HG03520 (cell line): Measurements from ENCODE around the gene APIP.

Experiments
- ATAC-seq: cut with Tn5 transposase; IDR thresholded peaks from one replicate; pipeline ENCODE4 v1.9.1; 2021; ENCODE audit warnings: mild to moderate bottlenecking, moderate library complexity; ENCODE audit not compliant: unreplicated experiment

The APIP gene

DNA sequence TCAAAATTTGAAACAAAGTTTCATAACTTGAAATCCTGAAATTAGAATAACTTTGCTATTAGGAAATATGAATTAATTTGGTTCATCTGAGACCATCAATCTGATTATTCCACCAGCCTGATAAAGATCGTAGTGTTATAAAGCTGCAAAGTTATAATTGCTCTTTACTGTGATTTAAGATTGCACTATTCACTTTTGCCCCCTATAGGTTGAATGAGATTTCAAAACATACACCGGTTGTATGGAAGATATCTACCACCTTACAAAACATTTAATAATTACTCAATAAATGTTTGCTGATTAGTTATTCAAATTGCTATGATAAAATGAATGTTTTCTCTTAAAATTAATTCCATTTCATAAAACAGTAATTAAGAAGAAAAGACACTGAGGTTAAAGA is 26.1 kb downstream of the APIP start:
- ATAC-seq, result no peak

DNA sequence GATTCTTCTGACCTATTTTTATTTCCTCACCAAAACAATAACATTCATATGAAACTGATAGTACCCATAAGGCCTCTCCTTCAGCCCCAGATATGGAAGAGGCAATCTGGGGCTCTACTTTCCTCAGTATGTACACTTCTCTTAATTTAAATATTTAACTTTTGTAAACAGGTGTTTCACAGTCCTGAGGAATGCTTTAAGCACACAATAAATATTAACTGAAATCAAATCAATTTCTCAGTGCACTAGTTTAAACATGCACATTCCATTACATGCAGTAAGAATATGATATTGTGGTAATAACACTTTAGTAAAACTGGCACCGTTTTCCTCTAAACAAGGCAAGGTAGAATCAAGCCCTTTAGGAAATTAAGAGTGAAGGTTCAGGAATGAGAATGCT is 28.9 kb downstream of the APIP start:
- ATAC-seq, result no peak

DNA sequence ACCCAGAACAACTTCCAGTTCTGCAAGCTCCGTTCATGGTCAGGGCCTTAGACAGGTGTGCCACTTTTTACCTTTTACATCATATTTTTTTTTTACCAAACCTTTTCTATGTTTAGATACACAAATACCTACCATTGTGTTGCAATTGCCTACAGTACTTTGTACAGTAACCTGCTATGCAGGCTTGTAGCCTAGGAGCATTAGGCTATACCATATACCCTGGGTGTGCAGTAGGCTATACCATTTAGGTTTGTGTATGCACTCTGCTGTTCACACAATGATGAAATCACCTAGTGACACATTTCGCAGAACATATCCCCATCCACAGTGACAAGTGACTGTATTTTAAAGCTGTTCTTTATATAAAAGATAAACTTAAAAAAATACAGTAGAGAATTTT is 29.6 kb downstream of the APIP start:
- ATAC-seq, result no peak

DNA sequence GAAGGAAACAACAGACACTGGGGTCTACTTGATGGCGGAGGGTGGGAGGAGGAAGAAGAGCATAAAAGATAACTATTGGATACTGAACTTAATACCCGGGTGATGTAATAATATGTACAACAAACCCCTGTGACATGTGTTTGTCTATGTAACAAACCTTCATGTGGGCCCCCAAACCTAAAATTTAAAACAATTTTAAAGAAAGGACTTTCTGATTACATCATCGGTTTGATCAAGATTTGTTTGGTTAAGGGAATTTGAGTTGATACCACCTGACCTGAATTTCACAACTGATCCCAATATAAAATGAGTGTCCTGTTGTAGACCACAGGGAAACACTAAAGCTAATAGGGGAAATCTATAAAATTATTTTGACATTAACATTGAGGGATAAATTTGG is 34.3 kb downstream of the APIP start:
- no peak for ATAC-seq

DNA sequence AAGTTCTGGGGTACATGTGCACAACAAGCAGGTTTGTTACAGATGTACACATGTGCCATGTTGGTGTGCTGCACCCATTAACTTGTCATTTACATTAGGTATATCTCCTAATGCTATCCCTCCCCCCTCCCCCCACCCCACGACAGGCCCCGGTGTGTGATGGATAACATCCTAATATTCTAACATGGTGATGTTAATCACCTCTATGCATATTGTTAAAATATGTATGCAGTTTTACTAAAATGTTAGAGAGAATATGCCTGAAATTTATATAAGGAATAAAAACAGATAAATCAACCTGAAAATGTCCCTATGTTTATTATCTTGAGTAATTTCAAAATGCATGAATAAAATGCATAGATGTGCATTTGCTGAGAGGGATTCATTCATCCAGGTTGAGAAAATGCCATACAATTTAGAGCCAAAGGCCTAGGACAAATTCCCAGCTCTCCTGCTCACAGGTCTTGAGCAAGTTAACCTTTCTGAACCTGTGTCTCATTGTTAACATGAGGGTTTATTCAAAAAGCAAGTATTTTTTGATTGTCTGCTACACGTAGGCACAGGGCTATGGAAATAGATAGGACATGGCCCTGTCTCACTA is 38.7 kb downstream of the APIP start:
- no peak for ATAC-seq

DNA sequence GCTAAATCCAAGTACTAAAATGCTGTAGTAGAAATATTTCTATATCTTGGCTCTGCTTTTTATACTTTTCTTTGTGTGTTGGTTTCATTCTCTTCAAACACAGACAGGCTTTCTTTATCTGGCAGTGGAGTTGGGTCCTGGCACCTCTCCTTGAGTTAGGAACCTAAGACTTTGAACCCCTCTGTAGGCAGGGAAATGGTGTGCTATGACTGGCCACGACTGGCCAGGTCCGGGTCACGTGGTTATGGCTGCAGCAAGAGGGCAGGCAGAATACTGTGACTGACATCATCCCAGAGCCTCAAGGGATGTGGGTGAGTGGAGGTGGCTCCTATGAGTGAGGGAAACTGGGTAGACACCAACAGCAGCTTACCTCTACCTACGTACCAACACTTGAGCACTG is 42.0 kb downstream of the APIP start:
- no peak for ATAC-seq

DNA sequence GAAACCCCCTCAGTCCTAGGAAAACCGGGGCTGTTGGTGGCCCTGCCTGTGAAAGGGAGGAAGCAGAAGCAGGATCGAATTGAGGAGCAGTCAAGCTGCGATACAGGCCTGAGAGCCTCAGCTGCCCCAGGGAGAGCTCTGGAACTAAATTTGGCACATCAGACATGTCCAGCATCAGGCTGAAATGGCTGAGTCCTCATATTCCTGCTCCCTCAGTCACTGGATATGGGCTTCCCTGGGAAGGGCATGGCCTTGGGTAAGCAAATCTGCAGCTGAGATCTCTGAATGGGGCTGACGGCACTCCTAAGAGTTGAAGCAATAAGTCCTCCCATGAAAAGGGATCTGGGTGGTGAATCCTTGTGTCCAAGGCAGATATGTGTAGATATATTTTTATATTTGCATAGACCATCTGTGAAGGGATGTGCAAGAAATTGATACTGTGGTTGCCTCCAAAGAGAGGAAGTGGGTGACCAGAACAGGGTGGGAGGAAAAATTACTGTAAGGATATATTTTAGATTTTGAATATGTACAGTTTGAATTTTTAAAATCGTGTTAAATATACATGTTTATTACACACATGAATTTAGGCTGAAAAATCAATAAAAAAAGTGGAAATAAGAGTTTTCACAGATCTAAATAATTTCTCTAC is 45.5 kb downstream of the APIP start:
- ATAC-seq, result no peak

DNA sequence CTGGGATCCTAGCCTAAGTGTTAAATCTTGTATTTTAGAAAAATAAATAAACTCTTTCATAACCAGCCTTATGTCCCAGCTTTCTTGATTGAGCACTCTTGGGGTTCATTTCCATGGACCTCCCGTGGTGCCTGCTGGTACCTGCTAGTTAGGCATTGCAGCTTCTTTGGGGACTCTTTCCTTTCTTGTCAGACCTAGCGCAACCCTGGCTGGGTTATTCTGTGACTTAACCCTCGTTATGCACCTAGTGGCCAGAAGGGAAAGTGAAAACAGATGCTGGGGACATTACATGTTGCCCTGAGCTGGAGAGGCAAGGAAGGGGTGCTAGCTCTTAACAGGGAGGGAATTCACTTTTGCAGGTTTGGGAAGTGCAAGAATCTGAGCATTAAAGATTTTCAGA is 46.8 kb downstream of the APIP start:
- no peak for ATAC-seq

DNA sequence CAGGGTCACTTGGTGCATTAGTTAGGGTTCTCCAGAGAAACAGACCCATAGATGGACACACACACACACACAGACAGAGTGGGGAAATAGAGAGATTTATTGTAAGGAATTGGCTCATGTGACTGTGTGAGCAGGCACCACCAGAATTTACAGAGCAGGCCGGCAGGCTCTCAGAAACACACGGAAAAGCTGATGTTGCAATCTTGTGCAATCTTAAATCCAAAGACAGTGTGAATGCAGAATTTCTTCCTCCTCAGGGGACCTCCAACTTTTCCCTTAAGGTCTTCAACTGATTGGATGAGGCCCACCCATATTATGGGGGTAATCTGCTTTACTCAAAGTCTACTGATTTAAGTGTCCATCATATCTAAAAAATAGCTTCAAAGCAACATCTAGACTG is 49.8 kb downstream of the APIP start:
- no peak for ATAC-seq

DNA sequence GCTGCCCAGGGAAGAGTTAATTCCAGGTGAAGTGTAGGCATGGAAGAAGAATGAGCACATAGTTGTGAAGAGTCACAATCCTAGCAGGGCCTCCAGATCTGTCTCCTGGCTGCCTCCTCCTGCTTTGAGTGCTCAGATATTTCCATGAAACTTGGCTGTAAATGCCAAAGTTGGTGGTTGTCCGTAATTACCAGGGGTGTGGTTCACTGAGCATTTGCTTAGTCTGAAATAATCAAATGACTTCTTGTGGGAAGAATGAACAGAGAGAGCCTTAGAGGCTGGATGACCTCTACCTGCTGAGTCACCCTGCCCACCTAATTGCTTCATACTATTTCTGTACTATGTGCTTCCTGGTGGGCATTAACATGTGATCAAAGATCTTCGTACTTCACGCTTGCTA is 50.9 kb downstream of the APIP start:
- ATAC-seq, result no peak

DNA sequence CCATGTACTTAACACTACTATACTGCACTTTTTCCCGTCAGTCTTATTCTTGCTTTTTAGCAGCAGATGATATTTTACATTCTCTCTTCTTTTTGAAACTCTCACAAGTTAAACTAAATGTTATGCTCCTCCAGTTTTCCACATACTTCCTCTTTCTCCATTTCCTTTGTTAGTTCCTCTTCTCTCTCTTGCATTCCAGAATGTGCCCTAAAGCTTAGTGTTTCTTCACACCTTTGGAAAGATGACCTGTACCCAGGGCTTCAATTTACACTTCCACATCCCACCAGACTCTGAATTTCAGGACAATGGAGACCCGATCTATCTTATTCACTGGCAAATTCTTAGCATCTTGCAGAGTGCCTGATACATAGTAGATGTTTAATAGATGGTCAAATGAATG is 51.8 kb downstream of the APIP start:
- no peak for ATAC-seq

DNA sequence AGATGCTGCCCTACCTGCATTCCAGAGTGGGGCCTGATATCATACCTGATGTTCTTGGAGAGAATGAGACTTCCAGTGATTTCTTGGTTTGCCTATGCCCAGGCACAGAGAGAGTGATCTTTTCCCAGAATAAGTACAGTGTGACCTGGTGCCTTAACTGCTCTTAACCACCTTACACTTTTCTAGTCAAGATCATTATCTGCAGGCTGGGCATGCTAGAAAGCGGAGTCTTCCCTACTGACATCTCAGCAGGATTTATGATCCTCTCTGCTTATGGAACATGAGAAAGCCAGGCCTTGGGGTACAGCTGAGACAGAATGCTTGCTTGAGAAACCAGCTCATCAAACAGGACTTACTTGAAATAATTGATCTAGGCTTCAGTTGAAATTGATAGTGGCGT is 53.1 kb downstream of the APIP start:
- no peak for ATAC-seq

DNA sequence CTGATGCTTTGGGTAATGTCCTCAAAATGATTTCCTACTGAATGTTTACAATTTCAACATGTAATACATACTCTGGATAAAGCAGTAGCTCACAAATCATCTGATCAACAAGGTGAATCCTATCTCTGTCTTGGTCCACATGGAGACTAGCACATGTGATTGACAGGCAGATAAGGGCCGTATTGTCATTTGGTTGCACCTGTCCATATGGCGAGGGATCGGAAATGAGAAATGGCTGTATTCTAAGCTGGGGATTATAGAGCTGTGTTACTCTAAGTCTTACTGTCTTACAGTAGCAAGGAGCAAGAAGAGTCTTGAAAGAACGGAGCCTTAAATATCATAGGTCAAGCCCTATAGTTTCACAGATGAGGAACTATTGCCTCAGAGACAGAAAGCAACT is 55.7 kb downstream of the APIP start:
- no peak for ATAC-seq

DNA sequence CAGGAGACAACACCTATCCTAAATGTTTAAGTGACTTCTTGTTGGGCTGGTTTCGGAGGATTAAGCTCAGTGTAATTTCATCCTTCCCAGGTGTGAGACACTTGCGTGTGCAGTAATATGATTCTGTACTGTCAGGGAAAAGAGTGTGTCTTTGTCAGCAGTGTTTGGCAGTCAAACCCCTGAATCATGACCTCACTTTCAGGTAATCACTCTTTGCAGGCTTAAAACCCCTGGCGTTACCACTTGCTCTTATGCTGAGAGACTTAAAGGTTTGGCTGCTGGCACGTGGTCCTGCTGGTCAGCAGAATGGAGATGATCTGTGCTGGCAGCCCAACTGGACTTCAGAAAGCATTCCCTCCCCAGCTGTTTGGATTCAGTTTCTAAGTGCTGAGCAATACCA is 56.1 kb downstream of the APIP start:
- no peak for ATAC-seq

DNA sequence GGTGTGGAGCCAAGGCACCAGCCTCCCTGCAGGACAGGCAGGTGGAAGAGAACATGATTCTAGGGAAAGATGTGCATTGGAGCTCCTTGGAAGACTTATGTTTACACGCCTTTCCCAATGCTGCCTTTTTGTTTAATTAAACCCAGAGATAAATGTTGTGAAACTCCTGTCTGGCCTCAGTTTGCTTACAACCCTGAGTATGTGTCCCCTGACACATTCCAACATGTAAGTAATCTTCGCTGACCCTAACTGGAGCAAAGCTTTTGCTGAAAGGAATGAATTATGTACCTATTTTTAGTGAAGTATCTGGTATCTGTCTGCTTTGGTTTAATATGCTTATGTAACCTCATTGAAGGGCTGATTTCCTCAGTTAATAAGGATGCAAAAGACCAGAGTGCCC is 56.7 kb downstream of the APIP start:
- no peak for ATAC-seq

DNA sequence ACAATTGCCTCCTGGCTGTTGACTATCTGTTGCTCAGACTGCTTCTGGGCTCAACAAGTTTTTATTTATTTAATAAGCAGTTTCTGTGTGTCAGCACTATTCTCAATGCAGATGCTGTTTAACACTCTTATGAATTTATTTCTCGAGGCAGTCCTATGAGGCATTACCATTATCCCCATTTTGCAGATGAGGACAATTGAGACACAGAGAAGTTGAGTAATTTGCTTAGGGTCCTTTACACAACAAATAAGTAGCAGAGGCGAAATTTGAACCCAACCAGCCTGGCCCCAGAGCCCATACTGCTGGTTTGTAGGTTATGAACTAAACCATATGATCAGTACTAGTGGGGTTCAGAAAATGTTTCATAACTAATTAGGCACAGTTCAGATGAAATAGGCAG is 58.7 kb downstream of the APIP start:
- no peak for ATAC-seq

DNA sequence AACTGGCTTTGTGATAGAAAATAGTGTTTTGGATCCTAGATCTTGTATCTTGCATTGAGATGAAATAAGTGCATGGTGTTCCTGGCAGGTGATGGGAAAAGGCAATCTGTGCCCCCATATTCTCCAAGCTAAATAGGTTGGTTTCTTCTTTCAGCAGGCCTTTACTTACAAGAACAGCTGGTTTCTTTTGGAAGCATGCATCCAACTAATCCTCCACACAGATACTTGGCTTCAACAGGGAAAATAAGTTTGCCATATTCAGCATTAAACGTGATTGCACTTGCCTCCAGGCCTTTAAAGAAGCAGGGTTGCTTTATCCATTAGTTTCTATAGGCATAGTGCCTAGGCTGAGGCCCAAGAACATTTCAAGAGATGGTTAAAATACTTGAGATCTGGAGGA is 59.9 kb downstream of the APIP start:
- no peak for ATAC-seq

DNA sequence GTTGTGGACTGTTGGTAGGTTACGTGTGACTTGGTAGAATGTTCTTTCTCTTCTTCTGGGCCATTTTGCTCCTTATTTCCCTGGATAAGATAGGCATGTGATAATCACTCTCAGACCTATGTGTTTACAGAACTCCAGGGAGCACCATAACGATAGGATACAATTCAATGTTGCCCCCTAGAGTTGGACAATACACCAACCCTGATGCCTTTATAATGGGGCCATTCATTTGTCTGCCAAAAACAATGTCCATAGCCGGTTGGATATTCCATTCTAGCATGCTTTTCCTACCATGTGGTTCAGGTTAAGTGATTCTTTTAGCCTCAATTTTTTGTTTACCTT is 60.5 kb downstream of the APIP start:
- no peak for ATAC-seq

DNA sequence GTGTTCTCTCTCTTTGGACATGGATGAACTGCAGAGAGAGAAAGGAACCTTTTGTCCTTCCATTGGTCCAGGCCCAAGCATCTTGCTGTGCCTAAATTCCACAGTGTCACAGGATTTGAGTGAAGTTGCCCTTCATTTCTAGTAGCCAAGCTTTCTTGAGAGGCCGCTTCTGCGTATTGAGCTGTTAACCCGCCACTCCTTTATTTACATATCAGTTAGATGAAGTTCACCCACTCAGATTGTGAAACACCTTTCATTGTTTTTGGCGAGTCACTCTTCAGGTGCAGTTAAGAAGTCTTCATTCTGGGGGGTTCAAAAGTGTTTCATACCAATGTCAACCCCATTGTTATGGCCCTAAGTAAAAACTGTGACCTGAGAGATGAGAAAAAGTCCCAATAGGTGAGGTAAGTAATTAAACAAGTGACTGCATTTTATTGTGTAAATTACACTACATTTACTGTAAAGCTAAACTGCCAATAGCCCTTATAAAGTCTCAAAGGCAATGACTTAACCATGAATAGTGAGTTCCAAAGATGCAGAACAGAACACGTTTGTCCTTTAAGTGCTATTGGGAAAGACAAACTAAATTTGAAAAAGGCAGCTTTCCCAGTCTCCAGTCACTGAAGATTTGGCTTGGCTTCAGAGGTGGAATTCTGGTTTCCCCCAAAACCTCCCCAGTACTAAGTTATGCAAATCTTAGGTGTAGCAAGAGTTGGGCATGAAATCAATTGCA is 61.0 kb downstream of the APIP start:
- no peak for ATAC-seq

DNA sequence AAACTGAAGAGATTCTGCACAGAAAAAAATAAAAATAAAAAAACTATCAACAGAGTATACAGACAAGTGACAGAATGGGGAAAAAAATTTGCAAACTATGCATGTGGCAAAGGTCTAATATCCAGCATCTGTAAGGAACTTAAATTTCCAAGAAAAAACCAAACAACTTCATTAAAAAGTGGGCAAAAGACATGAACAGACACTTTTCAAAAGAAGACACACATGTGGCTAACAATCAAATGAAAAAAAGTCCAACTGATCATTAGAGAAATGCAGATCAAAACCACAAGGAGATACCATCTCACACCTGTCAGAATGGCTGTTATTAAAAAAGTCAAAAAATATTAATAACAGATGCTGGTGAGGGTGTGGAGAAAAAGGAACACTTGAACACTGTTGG is 64.3 kb downstream of the APIP start:
- ATAC-seq, result no peak

DNA sequence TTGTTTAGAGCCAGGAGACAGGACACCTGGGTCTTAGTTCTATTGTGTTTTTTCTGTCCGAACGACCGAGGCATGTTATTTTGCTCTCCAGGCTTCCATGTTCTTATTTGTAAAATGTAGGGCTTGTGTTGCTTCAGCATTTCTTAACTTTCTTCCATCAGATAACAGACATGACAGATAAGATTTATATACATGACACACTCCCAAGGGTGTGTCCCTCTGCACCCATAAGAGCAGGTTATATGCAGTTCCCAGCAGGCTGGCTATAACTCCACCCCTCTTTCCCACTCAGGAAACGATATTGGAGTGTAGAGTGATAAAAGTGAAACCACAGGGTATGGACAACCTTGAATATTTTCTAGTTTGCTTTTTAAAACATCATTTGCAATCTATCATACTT is 65.8 kb downstream of the APIP start:
- no peak for ATAC-seq

DNA sequence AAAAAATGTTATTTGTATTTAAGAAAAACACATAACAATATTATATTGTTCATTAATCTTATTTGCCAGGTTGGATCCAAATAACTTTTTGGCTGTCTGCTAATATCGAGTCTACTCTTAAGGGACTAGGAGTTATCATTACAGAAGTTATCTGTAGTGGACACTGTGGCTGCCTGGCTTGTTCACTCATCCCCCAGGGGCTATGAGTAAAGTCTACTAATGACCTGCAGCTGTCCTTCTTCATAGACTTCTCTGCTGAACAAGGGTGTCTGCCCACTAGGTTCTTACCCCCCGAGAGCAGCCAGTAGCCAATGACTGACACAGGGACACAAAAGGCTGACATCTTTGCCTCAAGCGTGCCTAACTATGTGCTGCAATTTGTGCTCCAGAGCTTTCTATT is 69.7 kb downstream of the APIP start:
- no peak for ATAC-seq
